Neuronal stem cell (in vitro differentiated cells): Measurements from ENCODE around the gene IRS2.

Experiments used
- DNase-seq: peaks from one replicate; pipeline ENCODE4 v3.0.0-alpha.2; 2013; ENCODE audit warnings: low spot score
- H2AFZ ChIP-seq: one replicate; pipeline ENCODE4 v1.6.1; 2013; ENCODE audit warnings: mild to moderate bottlenecking, low read length, inconsistent platforms
- H2AK5ac ChIP-seq: 2 replicates; pipeline ENCODE4 v1.6.1; 2013; ENCODE audit warnings: low read depth, mild to moderate bottlenecking, inconsistent platforms, low read length, moderate library complexity, mixed read lengths
- H2BK120ac ChIP-seq: 2 replicates; pipeline ENCODE4 v1.6.1; 2013; ENCODE audit warnings: low read depth, mild to moderate bottlenecking, inconsistent platforms, low read length, moderate library complexity, mixed read lengths
- H2BK12ac ChIP-seq: one replicate; pipeline ENCODE4 v1.6.1; 2013; ENCODE audit warnings: low read length, inconsistent platforms
- H2BK15ac ChIP-seq: 2 replicates; pipeline ENCODE4 v1.6.1; 2013; ENCODE audit warnings: mild to moderate bottlenecking, low read length, inconsistent platforms, mixed read lengths
- H2BK5ac ChIP-seq: one replicate; pipeline ENCODE4 v1.6.1; 2013; ENCODE audit warnings: inconsistent platforms, mild to moderate bottlenecking, low read length, moderate library complexity
- H3K14ac ChIP-seq: one replicate; pipeline ENCODE4 v1.6.1; 2013; ENCODE audit warnings: low read length, inconsistent platforms
- H3K18ac ChIP-seq: 2 replicates; pipeline ENCODE4 v1.6.1; 2013; ENCODE audit warnings: low read length, inconsistent platforms
- H3K23ac ChIP-seq: 2 replicates; pipeline ENCODE4 v1.6.1; 2013; ENCODE audit warnings: low read depth, mild to moderate bottlenecking, mixed read lengths, low read length, inconsistent platforms; ENCODE audit not compliant: poor library complexity
- H3K27ac ChIP-seq: replicated peaks from 3 replicates; pipeline ENCODE4 v1.5.1; 2013; ENCODE audit warnings: low read length, inconsistent platforms
- H3K27me3 ChIP-seq, 3 experiments: 2 replicates each; pipeline ENCODE4 v1.6.1; 2013; ENCODE audit warnings: low read length in 3 of 3, mild to moderate bottlenecking in 2 of 3, inconsistent platforms in 1 of 3, low read depth in 1 of 3, mixed read lengths in 1 of 3, moderate library complexity in 1 of 3; ENCODE audit not compliant: control insufficient read depth in 3 of 3, insufficient read depth in 3 of 3
- H3K36me3 ChIP-seq, 2 donors: replicated peaks in 1 of 2; 2 replicates each; pipeline ENCODE4 v1.6.1; 2013; ENCODE audit warnings: low read length in 2 of 2; ENCODE audit not compliant: control insufficient read depth in 2 of 2, insufficient read depth in 2 of 2
- H3K4ac ChIP-seq: 2 replicates; pipeline ENCODE4 v1.6.1; 2013; ENCODE audit warnings: inconsistent platforms, mild to moderate bottlenecking, low read length, moderate library complexity
- H3K4me1 ChIP-seq, 2 donors: 1 replicate in 1 of 2; 2 replicates in 1 of 2; pipeline ENCODE4 v1.6.1; 2013; ENCODE audit warnings: low read length in 2 of 2, low read depth in 1 of 2; ENCODE audit not compliant: control insufficient read depth in 2 of 2, insufficient read depth in 1 of 2
- H3K4me2 ChIP-seq: one replicate; pipeline ENCODE4 v1.6.1; 2013; ENCODE audit warnings: mild to moderate bottlenecking, low read length, inconsistent platforms; ENCODE audit not compliant: insufficient read depth, poor library complexity, severe bottlenecking
- H3K4me3 ChIP-seq, 2 donors: 2 replicates each; pipeline ENCODE4 v1.5.1; 2013; ENCODE audit warnings: low read length in 2 of 2, mild to moderate bottlenecking in 2 of 2, inconsistent platforms in 1 of 2, moderate library complexity in 1 of 2
- H3K79me1 ChIP-seq: one replicate; pipeline ENCODE4 v1.6.1; 2013; ENCODE audit warnings: low read depth, mild to moderate bottlenecking, inconsistent platforms, low read length, moderate library complexity
- H3K9ac ChIP-seq: one replicate; pipeline ENCODE4 v1.6.1; 2013; ENCODE audit warnings: mild to moderate bottlenecking, low read depth, low read length, inconsistent platforms; ENCODE audit not compliant: poor library complexity
- H3K9me3 ChIP-seq, 2 donors: replicated peaks in 1 of 2; 2 replicates each; pipeline versions ENCODE3 to v1.6.1; 2013; ENCODE audit warnings: low read length in 2 of 2, mild to moderate bottlenecking in 2 of 2, inconsistent platforms in 1 of 2, low read depth in 1 of 2, mixed read lengths in 1 of 2, moderate library complexity in 1 of 2; ENCODE audit not compliant: control insufficient read depth in 2 of 2, insufficient read depth in 1 of 2
- H4K8ac ChIP-seq: one replicate; pipeline ENCODE4 v1.6.1; 2013; ENCODE audit warnings: low read depth, mild to moderate bottlenecking, inconsistent platforms, low read length, moderate library complexity
- H4K91ac ChIP-seq: one replicate; pipeline ENCODE4 v1.6.1; 2013; ENCODE audit warnings: low read length, low read depth, mild to moderate bottlenecking, inconsistent platforms; ENCODE audit not compliant: poor library complexity
- WGBS, 2 donors: extraction: QIAGEN DNeasy Blood & Tissue Kit; methylation state at CpG; one replicate each; pipeline ENCODE4 v1.1.7; 2013; ENCODE audit warnings: missing lambda C conversion rate in 2 of 2, mixed read lengths in 1 of 2; ENCODE audit not compliant: insufficient read length in 2 of 2, insufficient replicate concordance in 1 of 2; ENCODE audit errors: extremely low coverage in 2 of 2; 5-methylcytosine and 5-hydroxymethylcytosine counted together

IRS2 gene

DNA sequence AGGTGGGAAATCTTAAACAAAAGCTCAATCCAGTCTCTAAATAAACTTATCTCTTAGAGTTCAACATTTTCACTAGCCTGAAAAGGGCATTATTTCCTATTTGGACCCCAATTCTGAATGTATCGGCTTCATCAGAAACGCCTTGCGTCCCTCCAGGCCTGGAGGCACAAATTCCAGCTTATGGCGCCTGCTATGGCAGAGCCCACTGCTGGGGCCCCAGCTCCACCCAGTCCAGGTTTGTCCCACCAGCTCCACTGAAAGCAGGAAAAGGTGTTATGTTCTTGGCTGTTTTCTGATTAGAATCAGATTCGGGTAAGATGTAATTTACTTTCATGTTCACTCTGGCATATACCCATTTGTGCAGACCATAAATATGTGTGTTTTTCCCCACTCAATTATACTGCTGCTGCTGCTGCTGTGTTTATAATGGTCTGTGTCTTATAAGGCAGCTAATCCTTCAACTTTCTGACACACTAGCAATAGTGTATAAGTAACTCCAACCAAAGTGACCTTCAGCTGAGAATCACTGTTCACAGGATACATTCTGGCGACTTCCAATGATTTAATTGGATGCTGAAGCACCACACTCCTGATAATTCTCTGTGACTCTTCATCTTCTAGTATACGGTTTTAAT is 6.4 kb downstream of the IRS2 start:
- no peak overlapping the region for H3K27ac ChIP-seq
- peaks cover 0 to 5% of the 10 kb centered on the region in 2 donors for H3K9me3 ChIP-seq
- H3K4me2 ChIP-seq, result peak overlapping the region; percentile 23
- DNase-seq, result no peak
- no peak overlapping the region for H2BK5ac ChIP-seq
- H2AFZ ChIP-seq, result no peak overlapping the region
- no peak overlapping the region for H3K14ac ChIP-seq
- H3K18ac ChIP-seq, result no peak overlapping the region
- no CpG with 5 or more reads among the region's 7 CpGs for WGBS, 2 donors
- no peak overlapping the region for H2BK12ac ChIP-seq
- H3K23ac ChIP-seq, result no peak overlapping the region
- no peaks in the 10 kb centered on the region for H3K27me3 ChIP-seq
- no peak overlapping the region for H2AK5ac ChIP-seq
- no peak overlapping the region for H4K8ac ChIP-seq
- H3K4ac ChIP-seq, result no peak overlapping the region
- no peak overlapping the region for H3K4me3 ChIP-seq
- no peak overlapping the region for H4K91ac ChIP-seq
- H3K9ac ChIP-seq, result no peak overlapping the region
- H3K36me3 ChIP-seq, result peaks cover 22 to 24% of the 10 kb centered on the region in 2 donors
- peaks cover 7 to 13% of the 10 kb centered on the region in 2 donors for H3K4me1 ChIP-seq
- no peak overlapping the region for H2BK120ac ChIP-seq
- peaks cover 29% of the 10 kb centered on the region for H3K79me1 ChIP-seq
- no peak overlapping the region for H2BK15ac ChIP-seq

DNA sequence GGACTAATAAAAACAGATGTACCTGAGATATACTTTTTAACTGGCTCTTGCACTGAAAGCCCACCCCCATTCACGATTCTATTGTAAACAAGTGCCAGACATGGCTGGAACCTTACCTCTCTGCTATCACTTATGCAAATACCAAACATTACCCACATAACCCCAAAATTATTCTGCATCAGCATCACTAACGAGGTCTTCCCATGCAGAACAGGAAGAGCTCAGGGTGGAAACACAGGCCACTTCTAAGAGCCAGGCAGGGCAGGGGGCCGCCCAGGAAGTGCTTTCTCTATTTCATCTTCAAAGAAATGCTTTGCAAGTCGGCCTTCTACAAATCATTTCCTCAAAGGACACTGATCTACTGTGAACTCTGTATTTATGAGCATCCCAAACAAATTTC is 7.3 kb downstream of the IRS2 start:
- no peak overlapping the region for H3K27ac ChIP-seq
- no peak overlapping the region for H3K9ac ChIP-seq
- WGBS, 2 donors, result no CpG with 5 or more reads among the region's 4 CpGs
- H3K23ac ChIP-seq, result no peak overlapping the region
- H4K91ac ChIP-seq, result no peak overlapping the region
- peaks cover 20 to 28% of the 10 kb centered on the region in 2 donors for H3K36me3 ChIP-seq
- H3K4ac ChIP-seq, result no peak overlapping the region
- H3K4me3 ChIP-seq, result no peak overlapping the region
- DNase-seq, result no peak
- H3K18ac ChIP-seq, result no peak overlapping the region
- H3K4me1 ChIP-seq, result peaks cover 7 to 13% of the 10 kb centered on the region in 2 donors
- no peak overlapping the region for H2AK5ac ChIP-seq
- H2BK5ac ChIP-seq, result no peak overlapping the region
- no peak overlapping the region for H2BK12ac ChIP-seq
- no peak overlapping the region for H2BK15ac ChIP-seq
- peaks cover 0 to 2% of the 10 kb centered on the region in 2 donors for H3K9me3 ChIP-seq
- H3K4me2 ChIP-seq, result no peak overlapping the region
- H2BK120ac ChIP-seq, result no peak overlapping the region
- no peak overlapping the region for H2AFZ ChIP-seq
- H3K27me3 ChIP-seq, result no peaks in the 10 kb centered on the region
- H3K14ac ChIP-seq, result no peak overlapping the region
- no peak overlapping the region for H4K8ac ChIP-seq
- H3K79me1 ChIP-seq, result peaks cover 22% of the 10 kb centered on the region

DNA sequence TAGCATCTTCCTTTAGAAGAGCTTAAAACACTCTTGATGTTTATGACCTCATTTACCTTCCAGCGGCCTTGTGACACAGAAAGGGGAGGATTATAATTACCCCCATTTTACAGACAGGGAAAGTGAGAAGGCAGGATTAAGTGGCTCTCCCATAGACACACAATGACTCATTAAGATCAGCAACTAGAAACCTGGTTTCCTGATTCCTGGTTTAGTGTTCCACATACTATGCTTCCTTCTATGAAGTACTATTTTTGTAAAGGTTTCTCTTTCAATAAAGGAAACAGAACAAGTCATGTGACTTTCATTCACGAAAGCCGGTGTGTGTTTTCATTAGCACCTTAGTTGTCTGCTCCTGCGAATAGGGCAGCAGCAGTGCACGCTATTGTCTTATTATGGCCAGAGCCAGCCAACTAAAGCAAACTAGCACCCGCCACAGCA is 8.3 kb downstream of the IRS2 start:
- no peak overlapping the region for H2BK5ac ChIP-seq
- no peak overlapping the region for H3K4me3 ChIP-seq
- no peak overlapping the region for H3K23ac ChIP-seq
- H2AFZ ChIP-seq, result no peak overlapping the region
- H2BK12ac ChIP-seq, result no peak overlapping the region
- peaks cover 7 to 11% of the 10 kb centered on the region in 2 donors for H3K4me1 ChIP-seq
- no peak overlapping the region for H4K91ac ChIP-seq
- no peak overlapping the region for H3K14ac ChIP-seq
- H2BK15ac ChIP-seq, result no peak overlapping the region
- DNase-seq, result no peak
- no peak overlapping the region for H3K27ac ChIP-seq
- no CpG with 5 or more reads among the region's 6 CpGs for WGBS, 2 donors
- no peak overlapping the region for H4K8ac ChIP-seq
- H3K27me3 ChIP-seq, result no peaks in the 10 kb centered on the region
- no peak overlapping the region for H2AK5ac ChIP-seq
- no peak overlapping the region for H2BK120ac ChIP-seq
- H3K79me1 ChIP-seq, result peaks cover 13% of the 10 kb centered on the region
- H3K4me2 ChIP-seq, result no peak overlapping the region
- H3K9ac ChIP-seq, result no peak overlapping the region
- H3K18ac ChIP-seq, result no peak overlapping the region
- peaks cover 13 to 24% of the 10 kb centered on the region in 2 donors for H3K36me3 ChIP-seq
- no peak overlapping the region for H3K4ac ChIP-seq
- H3K9me3 ChIP-seq, result no peaks in the 10 kb centered on the region

DNA sequence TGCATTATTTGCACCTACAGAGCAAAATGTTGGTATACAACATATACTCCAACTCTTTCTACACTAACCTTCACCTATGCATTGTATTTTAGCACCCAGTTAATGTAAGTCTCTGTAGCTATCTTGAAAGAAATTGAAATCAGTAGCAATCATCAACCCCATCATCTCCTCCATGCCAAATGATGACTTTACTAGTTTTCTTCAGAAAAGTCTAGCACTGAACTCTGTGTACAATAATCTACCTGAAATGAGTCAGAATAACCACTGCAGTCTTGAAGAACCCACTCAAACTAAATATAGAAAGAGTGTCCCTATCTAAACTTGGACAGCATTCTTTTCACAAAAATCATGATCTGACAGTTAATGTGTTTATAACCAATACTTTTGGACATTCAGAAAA is 9.8 kb downstream of the IRS2 start:
- H2AFZ ChIP-seq, result no peak overlapping the region
- peaks cover 9 to 19% of the 10 kb centered on the region in 2 donors for H3K36me3 ChIP-seq
- H3K9ac ChIP-seq, result no peak overlapping the region
- no peak overlapping the region for H3K18ac ChIP-seq
- no peaks in the 10 kb centered on the region for H3K9me3 ChIP-seq
- H3K23ac ChIP-seq, result no peak overlapping the region
- no peak overlapping the region for H2BK5ac ChIP-seq
- no peak overlapping the region for H3K4me3 ChIP-seq
- no peak overlapping the region for H3K27ac ChIP-seq
- no peak overlapping the region for H3K4ac ChIP-seq
- H2AK5ac ChIP-seq, result no peak overlapping the region
- no peak overlapping the region for H2BK120ac ChIP-seq
- H2BK12ac ChIP-seq, result no peak overlapping the region
- DNase-seq, result no peak
- no peak overlapping the region for H4K8ac ChIP-seq
- no peak overlapping the region for H4K91ac ChIP-seq
- H3K14ac ChIP-seq, result no peak overlapping the region
- no peaks in the 10 kb centered on the region for H3K27me3 ChIP-seq
- H2BK15ac ChIP-seq, result no peak overlapping the region
- H3K4me2 ChIP-seq, result no peak overlapping the region
- peaks cover 7 to 10% of the 10 kb centered on the region in 2 donors for H3K4me1 ChIP-seq
- H3K79me1 ChIP-seq, result peaks cover 6% of the 10 kb centered on the region
